AG09319 (cell line): ENCODE data around the gene WWC2.
"Not testable (repeated sequence)": the region's sequence is repeated elsewhere in the genome, so short reads cannot be mapped to it uniquely, and the experiment has no call there.

ENCODE experiments used
- DNase-seq: peaks from one replicate; pipeline ENCODE4 v3.0.0-alpha.2; 2010; ENCODE audit warnings: low read depth; ENCODE audit errors: extremely low read depth
- CTCF ChIP-seq: IDR thresholded peaks from 2 replicates; pipeline ENCODE4 v1.5.1; 2011; ENCODE audit warnings: low read depth, mild to moderate bottlenecking, inconsistent platforms, low read length, moderate library complexity

WWC2 gene

GRCh38 chr4:183320211-183321059 lies 221.4 kb downstream of the WWC2 start, which contains the start of gene CLDN22:
TSS of gene CLDN22 (minus strand) at chr4:183320276. CDS start at chr4:183320218, 58 bp downstream.
- DNase-seq = no peak
- no peak for TF ChIP-seq CTCF

- TF ChIP-seq CTCF = no peak
These were observed 222.0 kb downstream of the WWC2 start for GRCh38 chr4:183321079-183321478.

GRCh38 chr4:183321516-183321915 lies 222.5 kb downstream of the WWC2 start:
- no peak for DNase-seq
- TF ChIP-seq CTCF = no peak

More at GRCh38 chr4:183321079-183321478, 222.0 kb downstream of the WWC2 start:
- DNase-seq = no peak

GRCh38 chr4:183322326-183322725 lies 223.3 kb downstream of the WWC2 start, which contains the start of gene CLDN24:
TSS of gene CLDN24 (minus strand) at chr4:183322426. CDS start at chr4:183322426, 0 bp downstream.
- DNase-seq = no peak
- TF ChIP-seq CTCF = no peak

GRCh38 chr4:183323295-183323694 lies 224.2 kb downstream of the WWC2 start:
- no peak for TF ChIP-seq CTCF

GRCh38 chr4:183324056-183324455 lies 225.0 kb downstream of the WWC2 start:
- DNase-seq = not testable (repeated sequence)

More at GRCh38 chr4:183323295-183323694, 224.2 kb downstream of the WWC2 start:
- no peak for DNase-seq

GRCh38 chr4:183324619-183325018 lies 225.6 kb downstream of the WWC2 start:
- no peak for DNase-seq
- TF ChIP-seq CTCF = no peak

GRCh38 chr4:183326387-183326786 lies 227.3 kb downstream of the WWC2 start:
- not testable (repeated sequence) for DNase-seq
